ENCODE results near the gene NOXO1. TPM values are rescaled to one million over a fixed set of nuclear protein-coding genes. Genes with fewer than 3 reads are reported as not detected.

The NOXO1 gene
- total and polyA plus RNA-seq, 9 of the 15 experiments (the other 6 are each of a cell fraction or from before 2014, with no cell fraction given) = not detected

GRCh38 chr16:1976216-1976520, 5.1 kb downstream of the NOXO1 start:
- intact Hi-C loops (cut with micrococcal nuclease) (no loop called here), in situ Hi-C loops (cut with MboI) (no loop called here)
- ChIA-PET POLR2A (interaction anchor here (0.7 to 2.7 kb wide), 5 partner anchors 9 to 940 kb away, joined by 3 to 30 read pairs (median 3); partner anchors contain the start of gene RPS2), CTCF (ENCODE audit: low intra/inter-chr PET ratio) (no interaction called here)
- ATAC-seq (no peak), DNase-seq (ENCODE audit: extremely low read depth in 1 of 4, low spot score in 3 of 4) (no peak), FAIRE-seq (no peak)
- H3K27me3 ChIP-seq (ENCODE audit: control insufficient read depth in 2 of 2, insufficient read depth in 2 of 2, low read length in 2 of 2) = no peaks in the 10 kb centered on the region
- WGBS (ENCODE audit: insufficient coverage, low coverage, missing lambda C conversion rate) = 96% methylated on average over 7 of the region's 8 CpGs
- no peak overlapping the region for H3K4me3 ChIP-seq
- H3K27ac ChIP-seq (ENCODE audit: extremely low read depth, low read depth, low read length) = no peak overlapping the region
- H3K79me2 ChIP-seq (ENCODE audit: control insufficient read depth, insufficient read depth, low read length) = peaks cover 33% of the 10 kb centered on the region
- H3K9me3 ChIP-seq (replicated peaks; ENCODE audit: control insufficient read depth, insufficient read depth, low read depth, low read length) = no peaks in the 10 kb centered on the region
- peaks cover 62% of the 10 kb centered on the region; the same call in 2 of the 3 replicates for H3K36me3 ChIP-seq (ENCODE audit: control insufficient read depth, insufficient read depth, low read length)
- no peak overlapping the region; a peak in 1 of 4 replicates for H3K9ac ChIP-seq (ENCODE audit: insufficient read depth in 1 of 2, low read depth in 2 of 2, low read length in 2 of 2)
- H2AFZ ChIP-seq (ENCODE audit: low read depth, low read length) = no peak overlapping the region
- BruUV-seq (replicated peaks) = no TSS peak
- no peak for TF ChIP-seq SPI1 (IDR thresholded peaks at IDR 0.05; ENCODE audit: borderline replicate concordance, low read depth, low read length)
- TF ChIP-seq ZNF764 (CRISPR knock-in tag; IDR thresholded peaks at IDR 0.05; ENCODE audit: low read depth) = no peak
- TF ChIP-seq CEBPB (tag; IDR thresholded peaks at IDR 0.05) = no peak
- no peak for TF ChIP-seq ELK1 (CRISPR knock-in tag; IDR thresholded peaks at IDR 0.05)
- no peak for TF ChIP-seq SMARCE1 (IDR thresholded peaks at IDR 0.05)
- TF ChIP-seq CREB3 (tag; conservative IDR thresholded peaks at IDR 0.05; ENCODE audit: low read depth) = no peak
- TF ChIP-seq TBP (optimal IDR thresholded peaks at IDR 0.05; ENCODE audit: low read depth, low read length) = no peak
- TF ChIP-seq ZNF224 (CRISPR knock-in tag; IDR thresholded peaks at IDR 0.05) = no peak
- TF ChIP-seq ETS1 (conservative IDR thresholded peaks at IDR 0.05; ENCODE audit: control insufficient read depth, low read depth, low read length) = no peak
- no peak overlapping the region for H3K4me2 ChIP-seq (ENCODE audit: insufficient read depth, low read length)
- peaks cover 3 to 89% of the 10 kb centered on the region in 2 experiments; a peak in 3 of 5 replicates for H3K4me1 ChIP-seq (replicated peaks in 1 of 2; ENCODE audit: control insufficient read depth in 2 of 2, insufficient read depth in 2 of 2, low read length in 2 of 2)
- H4K20me1 ChIP-seq (replicated peaks; ENCODE audit: control insufficient read depth, insufficient read depth, low read length) = no peaks in the 10 kb centered on the region
- H3K9me1 ChIP-seq (ENCODE audit: control insufficient read depth, insufficient read depth, low read length) = no peaks in the 10 kb centered on the region

All from K562 (cell line).